Liver (tissue), 3 donors: ENCODE data around the gene ZNF772.

Experiments used
- EGR1 ChIP-seq, 2 donors: IDR thresholded peaks; 2 replicates each; pipeline ENCODE4 v1.6.1; 2016 to 2018; ENCODE audit warnings: antibody characterized with exemption in 2 of 2, low read depth in 2 of 2
- FOXA1 ChIP-seq: IDR thresholded peaks from 2 replicates; pipeline ENCODE4 v1.6.1; 2016; ENCODE audit warnings: antibody characterized with exemption
- GABPA ChIP-seq, 2 donors: IDR thresholded peaks in 1 of 2; conservative IDR thresholded peaks in 1 of 2; 2 replicates each; pipeline ENCODE4 v1.6.1; 2016; ENCODE audit warnings: antibody characterized with exemption in 2 of 2, mild to moderate bottlenecking in 1 of 2, moderate library complexity in 1 of 2
- RAD21 ChIP-seq, 2 donors: IDR thresholded peaks; 2 replicates each; pipeline ENCODE4 v1.6.1; 2016; ENCODE audit warnings: antibody characterized with exemption in 2 of 2, mild to moderate bottlenecking in 2 of 2
- RXRA ChIP-seq, 2 donors: IDR thresholded peaks; 2 replicates each; pipeline ENCODE4 v1.6.1; 2017 to 2018; ENCODE audit warnings: antibody characterized with exemption in 2 of 2, mild to moderate bottlenecking in 1 of 2
- TAF1 ChIP-seq: conservative IDR thresholded peaks from 2 replicates; pipeline ENCODE4 v1.6.1; 2016; ENCODE audit warnings: antibody characterized with exemption, mild to moderate bottlenecking
- TF ChIP-seq, protein P1 (sequence below): fragments of 150-350 bp; IDR thresholded peaks from 2 replicates; pipeline ENCODE4 v1.5.1; 2017; ENCODE audit warnings: improper control_type of control experiment, low read depth, low read length; ENCODE audit not compliant: missing input control
- TF ChIP-seq, protein P2 (sequence below): IDR thresholded peaks from 2 replicates; pipeline ENCODE4 v1.6.1; 2016; ENCODE audit warnings: antibody characterized with exemption, mild to moderate bottlenecking
- TF ChIP-seq, protein P3 (sequence below): IDR thresholded peaks from 2 replicates; pipeline ENCODE4 v1.6.1; 2016; ENCODE audit warnings: antibody characterized with exemption
- TF ChIP-seq, protein P4 (sequence below): IDR thresholded peaks from 2 replicates; pipeline ENCODE4 v1.6.1; 2016; ENCODE audit warnings: antibody characterized with exemption
- TF ChIP-seq, protein P5 (sequence below): IDR thresholded peaks from 2 replicates; pipeline ENCODE4 v1.6.1; 2016; ENCODE audit warnings: antibody characterized with exemption
- donor health status: healthy.
- donor health status: healthy.

DNA sequence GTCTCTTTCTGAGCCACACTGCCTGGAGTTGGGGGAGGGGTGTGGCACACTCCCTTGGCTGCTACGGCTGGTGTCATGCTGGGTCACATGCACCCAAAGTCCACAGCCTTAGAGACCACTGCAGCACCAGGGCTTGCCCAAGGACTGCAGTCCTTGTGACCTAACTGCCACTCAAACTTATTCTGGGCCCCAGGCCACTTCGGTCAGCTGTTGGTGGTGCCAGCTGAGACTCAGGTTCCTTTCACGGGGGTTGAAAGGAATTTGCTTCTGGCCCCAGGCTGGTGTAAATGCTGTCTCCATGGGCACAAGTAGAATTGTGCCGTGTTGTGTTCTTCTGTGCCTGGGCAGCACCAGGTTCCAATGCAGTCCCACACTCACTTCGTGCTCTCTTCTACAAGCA lies 10.9 kb downstream of the ZNF772 start:
- no peak for TF ChIP-seq FOXA1
- TF ChIP-seq, protein P1, sequence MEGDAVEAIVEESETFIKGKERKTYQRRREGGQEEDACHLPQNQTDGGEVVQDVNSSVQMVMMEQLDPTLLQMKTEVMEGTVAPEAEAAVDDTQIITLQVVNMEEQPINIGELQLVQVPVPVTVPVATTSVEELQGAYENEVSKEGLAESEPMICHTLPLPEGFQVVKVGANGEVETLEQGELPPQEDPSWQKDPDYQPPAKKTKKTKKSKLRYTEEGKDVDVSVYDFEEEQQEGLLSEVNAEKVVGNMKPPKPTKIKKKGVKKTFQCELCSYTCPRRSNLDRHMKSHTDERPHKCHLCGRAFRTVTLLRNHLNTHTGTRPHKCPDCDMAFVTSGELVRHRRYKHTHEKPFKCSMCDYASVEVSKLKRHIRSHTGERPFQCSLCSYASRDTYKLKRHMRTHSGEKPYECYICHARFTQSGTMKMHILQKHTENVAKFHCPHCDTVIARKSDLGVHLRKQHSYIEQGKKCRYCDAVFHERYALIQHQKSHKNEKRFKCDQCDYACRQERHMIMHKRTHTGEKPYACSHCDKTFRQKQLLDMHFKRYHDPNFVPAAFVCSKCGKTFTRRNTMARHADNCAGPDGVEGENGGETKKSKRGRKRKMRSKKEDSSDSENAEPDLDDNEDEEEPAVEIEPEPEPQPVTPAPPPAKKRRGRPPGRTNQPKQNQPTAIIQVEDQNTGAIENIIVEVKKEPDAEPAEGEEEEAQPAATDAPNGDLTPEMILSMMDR = no peak
- TF ChIP-seq, protein P2, sequence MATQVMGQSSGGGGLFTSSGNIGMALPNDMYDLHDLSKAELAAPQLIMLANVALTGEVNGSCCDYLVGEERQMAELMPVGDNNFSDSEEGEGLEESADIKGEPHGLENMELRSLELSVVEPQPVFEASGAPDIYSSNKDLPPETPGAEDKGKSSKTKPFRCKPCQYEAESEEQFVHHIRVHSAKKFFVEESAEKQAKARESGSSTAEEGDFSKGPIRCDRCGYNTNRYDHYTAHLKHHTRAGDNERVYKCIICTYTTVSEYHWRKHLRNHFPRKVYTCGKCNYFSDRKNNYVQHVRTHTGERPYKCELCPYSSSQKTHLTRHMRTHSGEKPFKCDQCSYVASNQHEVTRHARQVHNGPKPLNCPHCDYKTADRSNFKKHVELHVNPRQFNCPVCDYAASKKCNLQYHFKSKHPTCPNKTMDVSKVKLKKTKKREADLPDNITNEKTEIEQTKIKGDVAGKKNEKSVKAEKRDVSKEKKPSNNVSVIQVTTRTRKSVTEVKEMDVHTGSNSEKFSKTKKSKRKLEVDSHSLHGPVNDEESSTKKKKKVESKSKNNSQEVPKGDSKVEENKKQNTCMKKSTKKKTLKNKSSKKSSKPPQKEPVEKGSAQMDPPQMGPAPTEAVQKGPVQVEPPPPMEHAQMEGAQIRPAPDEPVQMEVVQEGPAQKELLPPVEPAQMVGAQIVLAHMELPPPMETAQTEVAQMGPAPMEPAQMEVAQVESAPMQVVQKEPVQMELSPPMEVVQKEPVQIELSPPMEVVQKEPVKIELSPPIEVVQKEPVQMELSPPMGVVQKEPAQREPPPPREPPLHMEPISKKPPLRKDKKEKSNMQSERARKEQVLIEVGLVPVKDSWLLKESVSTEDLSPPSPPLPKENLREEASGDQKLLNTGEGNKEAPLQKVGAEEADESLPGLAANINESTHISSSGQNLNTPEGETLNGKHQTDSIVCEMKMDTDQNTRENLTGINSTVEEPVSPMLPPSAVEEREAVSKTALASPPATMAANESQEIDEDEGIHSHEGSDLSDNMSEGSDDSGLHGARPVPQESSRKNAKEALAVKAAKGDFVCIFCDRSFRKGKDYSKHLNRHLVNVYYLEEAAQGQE = no peak
- TF ChIP-seq, protein P3, sequence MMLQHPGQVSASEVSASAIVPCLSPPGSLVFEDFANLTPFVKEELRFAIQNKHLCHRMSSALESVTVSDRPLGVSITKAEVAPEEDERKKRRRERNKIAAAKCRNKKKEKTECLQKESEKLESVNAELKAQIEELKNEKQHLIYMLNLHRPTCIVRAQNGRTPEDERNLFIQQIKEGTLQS = no peak
- TF ChIP-seq EGR1 (IDR thresholded peaks at IDR 0.05; ENCODE audit: low read depth in 2 of 2) = no peak
- TF ChIP-seq, protein P4, sequence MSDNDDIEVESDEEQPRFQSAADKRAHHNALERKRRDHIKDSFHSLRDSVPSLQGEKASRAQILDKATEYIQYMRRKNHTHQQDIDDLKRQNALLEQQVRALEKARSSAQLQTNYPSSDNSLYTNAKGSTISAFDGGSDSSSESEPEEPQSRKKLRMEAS = no peak
- no peak for TF ChIP-seq RXRA (IDR thresholded peaks at IDR 0.05)
- no peak for TF ChIP-seq RAD21 (IDR thresholded peaks at IDR 0.05)
- TF ChIP-seq TAF1 = no peak
- no peak for TF ChIP-seq GABPA (IDR thresholded peaks at IDR 0.05 in 1 of 2, conservative IDR thresholded peaks at IDR 0.05 in 1 of 2)
- TF ChIP-seq, protein P5, sequence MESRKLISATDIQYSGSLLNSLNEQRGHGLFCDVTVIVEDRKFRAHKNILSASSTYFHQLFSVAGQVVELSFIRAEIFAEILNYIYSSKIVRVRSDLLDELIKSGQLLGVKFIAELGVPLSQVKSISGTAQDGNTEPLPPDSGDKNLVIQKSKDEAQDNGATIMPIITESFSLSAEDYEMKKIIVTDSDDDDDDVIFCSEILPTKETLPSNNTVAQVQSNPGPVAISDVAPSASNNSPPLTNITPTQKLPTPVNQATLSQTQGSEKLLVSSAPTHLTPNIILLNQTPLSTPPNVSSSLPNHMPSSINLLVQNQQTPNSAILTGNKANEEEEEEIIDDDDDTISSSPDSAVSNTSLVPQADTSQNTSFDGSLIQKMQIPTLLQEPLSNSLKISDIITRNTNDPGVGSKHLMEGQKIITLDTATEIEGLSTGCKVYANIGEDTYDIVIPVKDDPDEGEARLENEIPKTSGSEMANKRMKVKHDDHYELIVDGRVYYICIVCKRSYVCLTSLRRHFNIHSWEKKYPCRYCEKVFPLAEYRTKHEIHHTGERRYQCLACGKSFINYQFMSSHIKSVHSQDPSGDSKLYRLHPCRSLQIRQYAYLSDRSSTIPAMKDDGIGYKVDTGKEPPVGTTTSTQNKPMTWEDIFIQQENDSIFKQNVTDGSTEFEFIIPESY = no peak
